NCI-H774 (cell line): ENCODE data around the gene RNF6.
"Not testable (repeated sequence)": the region's sequence is repeated elsewhere in the genome, so short reads cannot be mapped to it uniquely, and the experiment has no call there.

ENCODE experiments used
- DNase-seq: peaks from one replicate; lab custom pipeline; 2025; lab: John Stamatoyannopoulos, UW

RNF6 gene

DNA sequence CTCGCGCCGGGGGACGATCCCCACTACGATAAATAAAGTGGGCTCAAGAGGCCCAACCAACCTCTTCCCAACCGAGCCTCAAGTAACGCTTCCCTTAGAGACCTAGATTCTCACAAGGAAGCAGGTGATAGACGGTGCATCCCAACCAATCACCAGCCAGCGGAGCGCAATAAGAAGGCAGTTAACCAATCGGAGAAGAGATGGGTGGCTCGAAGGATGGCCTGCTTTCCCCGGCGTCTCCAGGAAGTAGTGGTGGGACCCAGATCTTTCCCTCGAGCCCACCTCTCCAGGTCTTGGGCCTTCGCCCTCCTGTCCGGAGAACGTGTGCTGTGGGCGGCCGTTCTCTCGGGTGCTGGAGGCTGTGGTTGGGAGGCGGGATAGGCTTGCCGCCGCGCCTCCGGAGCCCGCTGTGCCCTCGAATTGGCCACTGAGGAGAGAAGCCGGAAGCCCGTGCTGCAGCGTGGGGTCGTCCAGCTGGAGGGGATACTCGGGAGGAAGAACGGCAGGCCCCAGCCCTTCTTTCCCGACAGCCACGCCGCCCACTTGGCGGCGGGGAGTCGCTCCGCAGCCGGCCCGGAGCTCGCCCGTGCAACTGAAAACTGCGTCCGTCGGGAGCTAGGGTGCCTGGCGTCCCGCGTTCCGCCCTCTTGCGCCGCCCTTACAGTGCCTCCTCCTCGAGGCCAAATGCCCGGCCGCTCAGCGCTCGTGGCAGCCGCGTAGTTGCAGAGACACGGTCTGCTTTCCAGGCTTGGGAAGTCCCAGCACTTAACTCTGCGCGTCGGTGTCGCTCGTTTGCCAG, at the start of gene RNF6:
TSS of gene RNF6 (minus strand) at position 594 of the 799 bp plus-strand sequence. CDS start 2,665 bp downstream, outside the sequence.
- DNase-seq = peak; percentile 54

DNA sequence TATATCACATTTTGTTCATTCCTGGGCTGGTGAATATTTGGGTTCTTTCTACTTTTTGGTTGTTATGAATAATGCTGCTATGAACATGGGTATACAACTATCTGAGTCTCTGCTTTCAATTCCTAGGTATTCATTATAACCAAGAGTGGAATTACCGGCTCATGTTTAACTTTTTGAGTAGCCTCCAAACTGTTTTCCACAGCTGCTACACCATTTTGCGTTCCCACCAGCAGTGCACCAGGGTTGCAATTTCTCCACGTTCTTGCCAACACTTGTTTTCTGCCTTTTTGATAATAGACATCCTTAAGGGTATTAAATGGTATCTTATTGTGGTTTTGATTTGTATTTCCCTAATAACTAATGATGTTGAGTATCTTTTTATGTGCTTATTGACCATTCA, 48.6 kb upstream of the RNF6 start:
- DNase-seq = no peak

DNA sequence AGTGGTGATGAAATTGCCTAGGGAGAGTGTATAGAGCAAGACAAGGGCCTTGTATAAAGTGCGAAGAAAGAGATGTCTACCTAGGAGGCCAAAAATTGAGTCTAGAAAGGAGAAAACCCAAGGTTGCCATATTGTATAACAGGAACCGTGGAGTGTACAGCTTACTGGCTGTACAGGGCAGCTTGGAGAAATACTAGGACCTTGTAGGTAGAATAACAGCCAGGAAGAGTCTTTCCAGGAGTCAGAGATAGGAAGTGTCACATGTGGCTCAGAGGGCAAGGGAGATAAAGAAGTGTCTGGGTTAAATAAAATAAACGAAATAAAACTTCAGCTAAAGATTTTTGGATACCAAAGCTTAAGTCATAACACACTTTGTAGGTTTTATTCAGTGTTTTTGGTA, 44.2 kb upstream of the RNF6 start:
- no peak for DNase-seq

GRCh38 chr13:26262156-26262555, 40.0 kb upstream of the RNF6 start:
- no peak for DNase-seq

GRCh38 chr13:26259634-26260033, 37.5 kb upstream of the RNF6 start:
- DNase-seq = no peak

- DNase-seq = no peak
These were observed 34.9 kb upstream of the RNF6 start for GRCh38 chr13:26257049-26257448.

DNA sequence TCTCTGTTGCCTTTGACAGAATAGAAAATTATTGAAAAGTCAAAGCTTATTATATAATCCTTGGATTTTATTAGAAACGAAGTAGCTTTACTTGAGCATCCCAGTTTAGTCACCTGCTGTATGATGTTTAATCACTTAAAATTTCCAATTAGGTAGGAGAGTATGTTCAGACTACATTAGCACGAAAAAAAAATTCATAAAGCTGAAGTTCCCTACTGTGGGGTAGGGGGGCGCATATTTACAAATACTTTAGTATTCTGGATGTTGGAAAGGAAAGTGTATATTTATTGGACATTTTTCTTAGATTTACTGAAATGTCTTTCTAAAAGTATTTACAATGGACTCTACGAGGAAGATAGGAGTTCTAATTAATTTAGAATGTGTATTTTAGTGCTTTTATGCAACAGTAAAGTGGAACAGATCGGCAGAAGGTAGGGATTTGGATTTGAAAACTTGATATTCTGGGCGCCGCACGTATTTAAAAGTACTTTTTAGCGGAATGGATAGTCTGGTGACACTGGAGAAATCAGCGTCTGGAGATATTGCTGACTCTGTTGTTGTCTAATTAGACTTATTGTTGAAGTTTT, 33.7 kb upstream of the RNF6 start:
- DNase-seq = no peak

DNA sequence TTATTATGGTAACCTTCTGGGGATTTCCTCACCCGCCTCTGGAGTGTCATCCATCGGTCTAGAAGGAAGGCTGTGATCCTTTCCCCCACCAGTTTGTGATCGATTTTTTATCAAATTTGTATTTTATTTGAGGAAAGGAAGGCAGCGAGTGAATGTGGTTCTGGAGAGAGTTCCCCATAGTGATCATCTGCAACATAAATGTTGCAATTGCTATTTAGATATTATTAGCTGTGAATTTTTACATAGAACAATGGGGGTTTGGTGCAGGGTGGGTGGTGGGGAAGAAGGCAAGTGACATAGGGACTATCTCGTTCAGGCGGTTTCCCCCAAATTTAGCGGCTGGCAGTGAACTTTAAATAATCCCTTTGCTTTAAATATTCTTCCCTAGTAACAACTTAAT, 33.0 kb upstream of the RNF6 start:
- no peak for DNase-seq

- no peak for DNase-seq
These were observed 32.5 kb upstream of the RNF6 start for GRCh38 chr13:26254583-26255111.

- DNase-seq = peak; percentile 84
These were observed 31.9 kb upstream of the RNF6 start, which contains the start of gene CDK8 for GRCh38 chr13:26253787-26254582. TSS of gene CDK8 (plus strand) at chr13:26254129. CDS start at chr13:26254642, 513 bp downstream.

DNA sequence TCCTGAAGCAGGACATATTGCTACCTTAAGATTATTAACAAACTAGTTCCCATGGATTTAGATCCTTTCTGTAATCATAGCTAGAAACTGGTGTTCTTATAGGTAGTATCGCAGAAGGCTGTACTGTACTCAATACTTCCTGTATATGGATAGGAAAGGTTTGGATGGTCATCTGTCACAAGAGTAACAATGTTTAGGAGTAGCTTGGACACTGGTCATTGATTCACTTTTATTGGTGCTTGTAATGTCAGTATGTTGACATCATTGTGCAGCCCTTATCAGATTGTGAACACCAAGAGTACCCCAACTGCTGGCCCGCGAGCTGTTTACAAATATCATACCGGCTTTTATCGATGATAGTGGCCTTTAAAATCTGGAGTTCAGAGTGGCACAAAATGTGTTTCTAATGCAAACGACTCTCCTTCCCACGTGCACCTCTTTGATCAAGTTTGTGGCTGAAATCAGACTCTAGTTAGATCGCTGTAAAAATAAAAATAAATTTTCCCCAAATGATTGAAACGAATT, 31.2 kb upstream of the RNF6 start:
- DNase-seq = no peak

DNA sequence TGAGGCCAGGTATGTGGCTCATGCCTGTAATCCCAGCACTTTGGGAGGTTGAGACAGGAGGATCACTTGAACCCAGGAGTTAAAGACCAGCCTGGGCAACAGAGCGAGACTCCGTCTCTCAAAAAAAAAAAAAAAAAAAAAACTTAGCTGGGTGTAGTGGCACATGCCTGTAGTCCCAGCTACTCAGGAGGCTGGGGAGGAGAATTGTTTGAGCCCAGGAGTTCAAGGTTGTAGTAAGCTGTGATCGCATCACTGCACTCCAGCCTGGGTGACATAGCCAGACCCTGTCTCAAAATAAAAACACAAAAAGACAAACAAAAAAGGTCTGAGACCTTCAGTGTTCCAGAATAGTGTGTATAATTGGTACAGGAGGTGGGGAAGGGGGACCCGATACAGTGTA, 29.9 kb upstream of the RNF6 start:
- not testable (repeated sequence) for DNase-seq

DNA sequence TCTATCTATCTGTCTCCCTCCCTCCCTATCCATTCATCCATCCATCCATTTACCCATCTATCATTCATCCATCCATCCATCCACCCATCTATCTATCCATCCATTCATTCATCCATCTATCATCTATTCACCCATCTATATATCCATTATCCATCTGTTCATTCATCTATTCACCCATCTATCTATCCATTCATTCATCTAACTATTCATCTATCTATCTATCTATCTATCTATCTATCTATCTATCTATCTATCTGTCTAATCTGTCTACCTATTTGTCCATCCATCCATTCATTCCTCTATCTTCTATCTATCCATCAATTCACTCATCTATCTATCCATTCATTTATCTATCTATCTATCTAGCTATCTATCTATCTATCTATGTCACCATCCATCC, 27.4 kb upstream of the RNF6 start:
- DNase-seq = no peak

- no peak for DNase-seq
These were observed 25.5 kb upstream of the RNF6 start for GRCh38 chr13:26247608-26248007.

DNA sequence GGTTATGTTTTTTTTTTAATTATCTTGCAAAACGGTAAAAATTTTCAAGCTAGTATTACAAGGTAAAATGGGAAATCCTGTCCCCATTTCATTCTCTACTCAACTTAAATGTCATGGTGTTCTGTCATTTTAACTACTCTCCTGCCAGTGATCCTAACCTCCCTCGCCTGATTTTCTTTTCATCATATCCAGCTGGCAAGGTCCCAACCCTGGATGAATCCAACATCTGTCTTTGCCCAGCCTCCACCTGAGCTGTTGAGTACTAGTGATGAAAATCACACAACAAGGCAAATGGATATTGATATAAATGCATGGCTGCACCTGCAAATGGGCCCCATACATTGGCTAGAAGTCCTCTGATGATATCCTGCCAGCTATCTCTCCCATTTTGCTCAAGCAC, 24.9 kb upstream of the RNF6 start:
- no peak for DNase-seq

- DNase-seq = no peak
These were observed 24.0 kb upstream of the RNF6 start for GRCh38 chr13:26246154-26246553.

- no peak for DNase-seq
These were observed 14.2 kb upstream of the RNF6 start for GRCh38 chr13:26236296-26236695.

- DNase-seq = no peak
These were observed 8.6 kb upstream of the RNF6 start for GRCh38 chr13:26230703-26231102.

DNA sequence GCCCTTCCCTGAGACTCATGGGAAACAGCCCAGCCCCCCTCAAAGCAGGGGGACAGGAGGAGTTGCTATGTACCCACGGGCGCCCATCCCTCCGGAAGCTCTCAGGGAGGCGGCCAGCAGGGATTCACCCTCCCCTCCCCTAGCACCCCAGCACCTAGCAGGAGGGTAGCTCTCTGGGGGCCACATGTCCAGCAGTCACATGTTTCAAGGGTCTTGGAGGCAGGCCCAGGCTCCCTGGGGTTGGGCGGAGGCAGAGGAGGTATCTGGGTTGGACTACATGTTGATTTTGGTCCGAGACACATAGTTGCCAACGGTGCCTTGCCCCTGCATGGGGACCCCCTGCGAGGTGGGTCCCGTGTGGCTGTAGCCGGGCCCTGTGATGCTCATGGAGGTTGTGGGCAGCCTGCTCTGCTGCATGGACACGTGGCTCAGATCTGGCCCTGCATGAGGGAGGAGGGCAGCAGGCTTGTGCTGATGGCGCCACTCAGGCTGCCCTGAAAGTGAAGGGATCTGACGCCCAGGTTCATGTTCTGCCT, 7.0 kb upstream of the RNF6 start:
- DNase-seq = no peak

DNA sequence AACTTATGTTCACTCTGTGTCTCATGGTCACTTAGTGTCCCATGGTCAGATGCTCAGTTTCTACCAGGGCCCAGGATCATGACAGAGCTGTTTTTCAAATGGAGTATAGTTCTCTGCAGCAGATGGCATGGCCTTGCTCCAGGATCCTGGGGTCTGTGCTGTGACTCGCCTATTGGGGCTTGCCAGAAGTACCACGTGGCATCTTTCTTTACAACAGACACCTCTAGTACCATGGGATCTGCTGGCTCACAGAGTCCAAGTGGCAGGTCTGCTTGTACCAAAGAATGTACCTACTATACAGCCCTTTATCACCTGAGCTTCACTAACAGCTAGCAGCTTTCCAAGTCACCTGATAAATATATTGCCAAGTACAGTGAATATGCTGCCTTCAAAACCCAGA, 6.0 kb upstream of the RNF6 start:
- DNase-seq = no peak

- DNase-seq = no peak
These were observed 5.3 kb upstream of the RNF6 start for GRCh38 chr13:26227166-26227971.
